Glomerular visceral epithelial cell (primary cell): ENCODE data around the gene UBE2O.

Source experiments
- DNase-seq: peaks from one replicate; pipeline ENCODE4 v3.0.0-alpha.2; 2016; ENCODE audit errors: extremely low spot score

The UBE2O gene

GRCh38 chr17:76415786-76416185, 37.2 kb downstream of the UBE2O start:
- DNase-seq, result no peak

- no peak for DNase-seq
Measured at GRCh38 chr17:76414334-76415295, 38.3 kb downstream of the UBE2O start.

GRCh38 chr17:76411247-76411646, 41.7 kb downstream of the UBE2O start:
- DNase-seq, result no peak

GRCh38 chr17:76410328-76410965, 42.5 kb downstream of the UBE2O start:
- no peak for DNase-seq

GRCh38 chr17:76408037-76408849, 44.7 kb downstream of the UBE2O start:
- DNase-seq, result peak; percentile 66

GRCh38 chr17:76407509-76407908, 45.4 kb downstream of the UBE2O start:
- no peak for DNase-seq

GRCh38 chr17:76405967-76406647, 46.8 kb downstream of the UBE2O start:
- no peak for DNase-seq

GRCh38 chr17:76405607-76405966, 47.4 kb downstream of the UBE2O start:
- no peak for DNase-seq

GRCh38 chr17:76404976-76405563, 47.9 kb downstream of the UBE2O start:
- DNase-seq, result no peak

- no peak for DNase-seq
Measured at GRCh38 chr17:76404256-76404655, 48.7 kb downstream of the UBE2O start.

GRCh38 chr17:76402711-76403110, 50.2 kb downstream of the UBE2O start:
- no peak for DNase-seq

- no peak for DNase-seq
Measured at GRCh38 chr17:76399175-76400172, 53.5 kb downstream of the UBE2O start.

GRCh38 chr17:76398523-76399174, 54.3 kb downstream of the UBE2O start:
- peak; percentile 87 for DNase-seq

- peak; percentile 93 for DNase-seq
Measured at GRCh38 chr17:76397687-76398522, 55.0 kb downstream of the UBE2O start.

GRCh38 chr17:76397184-76397583, 55.8 kb downstream of the UBE2O start:
- DNase-seq, result no peak

GRCh38 chr17:76395980-76396379, 57.0 kb downstream of the UBE2O start:
- DNase-seq, result no peak

- DNase-seq, result peak; percentile 96
Measured at GRCh38 chr17:76394166-76394565, 58.8 kb downstream of the UBE2O start.

GRCh38 chr17:76391200-76391715, 61.7 kb downstream of the UBE2O start:
- no peak for DNase-seq
